Measurements from ENCODE around the gene CAB39. TPM values are rescaled to one million over a fixed set of nuclear protein-coding genes. Genes with fewer than 3 reads are reported as not detected.

CAB39 gene
- total and polyA plus RNA-seq, 7 donors = 60.2 to 128 (median 72.2) TPM

DNA sequence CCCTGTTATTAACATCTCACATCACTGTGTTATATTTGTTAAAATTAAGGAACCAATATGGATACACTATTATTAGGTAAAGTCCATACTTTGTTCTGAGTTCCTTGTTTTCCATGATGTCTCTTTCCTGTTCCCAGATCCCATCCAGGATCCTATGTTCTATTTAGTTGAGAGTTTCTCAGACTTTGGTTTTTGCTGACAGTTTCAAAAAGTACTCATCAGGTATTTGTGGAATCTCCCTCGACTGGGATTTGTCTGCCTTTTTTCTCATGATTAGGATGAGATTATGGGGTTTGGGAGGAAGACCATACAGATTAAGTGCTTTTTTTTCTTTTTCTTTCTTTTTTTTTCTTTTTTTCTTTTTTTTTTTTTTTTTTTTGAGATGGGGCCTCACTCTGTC is 112.7 kb downstream of the CAB39 start:
- WGBS, 2 donors = 53 to 81% methylated on average over 1 of the region's 1 CpG

DNA sequence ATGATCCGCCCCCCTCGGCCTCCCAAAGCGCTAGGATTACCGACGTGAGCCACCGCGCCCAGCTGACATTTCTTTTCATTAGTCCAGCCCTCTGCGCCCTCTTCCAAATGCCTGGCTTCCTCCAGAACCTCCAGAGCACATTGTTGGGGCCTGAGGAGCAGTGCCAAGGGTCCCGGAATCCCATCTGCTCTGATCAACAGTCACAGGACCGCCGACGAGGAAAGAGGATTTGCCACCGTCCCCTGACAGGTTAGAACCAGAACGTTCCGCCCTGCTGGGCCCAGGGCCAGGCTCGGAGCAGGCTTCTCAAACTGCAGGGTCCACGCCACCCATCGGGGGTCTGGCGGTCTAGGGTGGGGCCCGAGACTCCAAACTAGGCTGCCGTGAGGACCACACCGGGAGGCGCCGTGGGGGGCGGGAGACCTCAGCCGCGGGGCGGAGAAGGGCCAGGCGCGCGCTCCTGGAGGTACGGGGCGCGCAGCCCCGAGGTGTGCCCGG is 115.2 kb downstream of the CAB39 start:
- H3K9me3 ChIP-seq = no peaks in the 10 kb centered on the region
- no peak overlapping the region for H3K27ac ChIP-seq
- intact Hi-C loops (cut with DNase I) = no loop called here
- peak overlapping the region in 3 of 4 donors; percentile 4 to 46 (median 41) for H3K4me3 ChIP-seq
- peaks cover 5 to 38% (median 25%) of the 10 kb centered on the region in 3 donors for H3K27me3 ChIP-seq
- no peak for DNase-seq
- WGBS, 2 donors = 30 to 31% methylated on average over 36 of the region's 36 CpGs
- H3K4me1 ChIP-seq = peaks cover 0 to 17% (median 12%) of the 10 kb centered on the region in 4 donors
- H3K36me3 ChIP-seq = no peaks in the 10 kb centered on the region
- no peak for TF ChIP-seq POLR2A (IDR thresholded peaks at IDR 0.05)

More for the DNA sequence above, 112.7 kb downstream of the CAB39 start:
- Histone ChIP-seq H3K36me3 (no peaks in the 10 kb centered on the region), H3K4me1 (peaks cover 0 to 17% (median 12%) of the 10 kb centered on the region in 4 donors), H3K27me3 (peaks cover 5 to 38% (median 25%) of the 10 kb centered on the region in 3 donors), H3K9me3 (no peaks in the 10 kb centered on the region), H3K4me3 (no peak overlapping the region), H3K27ac (no peak overlapping the region)
- intact Hi-C loops (cut with DNase I) = loop anchor here (2.0 kb wide), 2 partner anchors 23 to 87 kb away; no protein-coding TSS in a partner anchor
- DNase-seq = no peak
- TF ChIP-seq CTCF (IDR thresholded peaks at IDR 0.05) (no peak), EP300 (IDR thresholded peaks at IDR 0.05) (no peak), POLR2AphosphoS5 (IDR thresholded peaks at IDR 0.05) (no peak), POLR2A (IDR thresholded peaks at IDR 0.05) (no peak)

DNA sequence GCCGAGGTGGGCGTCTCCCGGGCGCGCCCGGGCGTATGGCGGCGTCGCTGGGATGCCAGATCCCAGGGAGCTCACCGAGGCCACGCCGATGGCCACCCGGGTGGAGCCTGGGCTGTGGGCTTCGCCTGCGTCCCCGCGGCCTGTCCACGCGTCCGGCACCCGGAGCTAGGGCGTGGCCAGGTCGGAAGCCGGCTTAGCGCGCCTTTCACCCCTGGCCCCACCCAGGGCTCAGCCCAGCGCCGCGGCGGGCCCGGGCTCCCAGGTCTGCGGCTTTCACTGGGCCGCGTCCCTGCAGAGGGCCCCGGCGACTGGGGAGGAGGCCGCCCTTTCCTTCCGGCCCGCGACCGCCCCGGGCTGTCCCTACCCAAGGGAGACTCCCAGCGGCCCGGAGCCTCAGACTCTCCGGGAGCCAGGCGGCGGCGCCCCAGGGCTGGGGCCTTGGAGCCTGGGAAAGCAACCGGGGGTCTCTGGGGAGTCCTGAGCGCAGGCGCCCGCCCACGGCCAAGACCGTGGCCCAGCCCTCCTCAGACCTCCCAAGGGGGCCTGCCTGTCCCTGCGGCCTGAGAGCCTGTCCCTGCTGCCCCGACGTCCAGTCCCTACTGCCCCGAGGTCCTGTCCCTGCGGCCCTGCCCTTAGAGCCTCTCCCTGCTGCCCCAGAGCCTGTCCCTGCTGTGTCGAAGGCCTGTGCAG is 115.8 kb downstream of the CAB39 start:
- DNase-seq = no peak
- intact Hi-C loops (cut with DNase I) = no loop called here
- H3K27me3 ChIP-seq = peaks cover 5 to 38% (median 25%) of the 10 kb centered on the region in 3 donors
- H3K27ac ChIP-seq = no peak overlapping the region
- H3K4me3 ChIP-seq = peak overlapping the region in 3 of 4 donors; percentile 4 to 46 (median 41)
- TF ChIP-seq EP300 (IDR thresholded peaks at IDR 0.05) (no peak), POLR2A (IDR thresholded peaks at IDR 0.05) (no peak), POLR2AphosphoS5 (IDR thresholded peaks at IDR 0.05) (no peak), CTCF (IDR thresholded peaks at IDR 0.05) (no peak)
- H3K36me3 ChIP-seq = no peaks in the 10 kb centered on the region
- WGBS, 2 donors = 16 to 18% methylated on average over 61 of the region's 61 CpGs
- peaks cover 0 to 17% (median 12%) of the 10 kb centered on the region in 4 donors for H3K4me1 ChIP-seq
- no peaks in the 10 kb centered on the region for H3K9me3 ChIP-seq

DNA sequence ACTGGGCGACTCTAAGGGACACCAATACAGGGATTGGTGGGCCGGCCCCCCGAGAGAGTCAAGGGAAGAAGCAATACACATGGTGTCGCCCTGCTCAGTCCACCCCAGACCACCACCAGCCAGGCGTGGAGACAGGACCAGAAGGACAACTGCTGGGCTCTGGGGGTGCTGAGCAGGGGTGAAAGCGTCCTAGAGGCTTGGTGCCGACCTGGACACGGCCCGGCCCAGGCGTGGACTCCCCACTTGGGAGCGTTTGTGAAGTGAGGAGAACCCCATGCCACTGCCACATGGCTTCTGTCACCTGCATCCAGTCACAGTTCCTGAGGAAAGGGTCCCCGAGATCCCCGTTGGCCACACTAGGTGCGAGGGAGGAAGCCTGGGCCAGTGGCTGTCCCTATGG is 116.7 kb downstream of the CAB39 start:
- no peaks in the 10 kb centered on the region for H3K9me3 ChIP-seq

More for the DNA sequence above, 116.7 kb downstream of the CAB39 start:
- Histone ChIP-seq H3K4me3 (no peak overlapping the region), H3K4me1 (peaks cover 0 to 15% (median 11%) of the 10 kb centered on the region in 4 donors), H3K27ac (no peak overlapping the region), H3K36me3 (no peaks in the 10 kb centered on the region), H3K27me3 (peaks cover 5 to 38% (median 25%) of the 10 kb centered on the region in 3 donors)
- WGBS, 2 donors = 96 to 97% methylated on average over 14 of the region's 14 CpGs
- TF ChIP-seq CTCF (IDR thresholded peaks at IDR 0.05) = no peak
- TF ChIP-seq POLR2A (IDR thresholded peaks at IDR 0.05) = no peak
- no peak for TF ChIP-seq POLR2AphosphoS5 (IDR thresholded peaks at IDR 0.05)
- no peak for TF ChIP-seq EP300 (IDR thresholded peaks at IDR 0.05)
- intact Hi-C loops (cut with DNase I) = no loop called here
- DNase-seq = no peak
